Stimulated activated memory B cell treated with anti-CD40 and anti-IgM and Interleukin-4, amounts not matched to agents 10 μg/mL and 1 μg/mL and 100 μg/mL, for 72 hours (primary cell): ENCODE data around the gene C17orf67.

ENCODE experiments used
- ATAC-seq: fragments of 150-1000 bp; cut with Tn5 transposase; 2 replicates; pipeline ENCODE4 v1.10.0; 2021
- H3K27ac Mint-ChIP-seq: one replicate; pipeline ENCODE4 v1.8.0; 2022; ENCODE audit warnings: mild to moderate bottlenecking, mixed read lengths
- H3K27me3 Mint-ChIP-seq: one replicate; pipeline ENCODE4 v1.8.0; 2022; ENCODE audit warnings: mixed read lengths
- H3K36me3 Mint-ChIP-seq: one replicate; pipeline ENCODE4 v1.8.0; 2022; ENCODE audit warnings: mixed read lengths
- H3K4me1 Mint-ChIP-seq: one replicate; pipeline ENCODE4 v1.8.0; 2022; ENCODE audit warnings: mixed read lengths
- H3K4me3 Mint-ChIP-seq: one replicate; pipeline ENCODE4 v1.8.0; 2022; ENCODE audit warnings: mild to moderate bottlenecking, moderate library complexity, mixed read lengths
- H3K9me3 Mint-ChIP-seq: one replicate; pipeline ENCODE4 v1.8.0; 2022; ENCODE audit warnings: mixed read lengths

The C17orf67 gene

GRCh38 chr17:56803071-56803470 is 30.6 kb downstream of the C17orf67 start:
- Mint-ChIP-seq H3K4me3 (no peak overlapping the region), H3K27me3 (no peaks in the 10 kb centered on the region), H3K27ac (no peak overlapping the region), H3K36me3 (peaks cover 12% of the 10 kb centered on the region), H3K9me3 (no peaks in the 10 kb centered on the region), H3K4me1 (no peaks in the 10 kb centered on the region)
- ATAC-seq: no peak

DNA sequence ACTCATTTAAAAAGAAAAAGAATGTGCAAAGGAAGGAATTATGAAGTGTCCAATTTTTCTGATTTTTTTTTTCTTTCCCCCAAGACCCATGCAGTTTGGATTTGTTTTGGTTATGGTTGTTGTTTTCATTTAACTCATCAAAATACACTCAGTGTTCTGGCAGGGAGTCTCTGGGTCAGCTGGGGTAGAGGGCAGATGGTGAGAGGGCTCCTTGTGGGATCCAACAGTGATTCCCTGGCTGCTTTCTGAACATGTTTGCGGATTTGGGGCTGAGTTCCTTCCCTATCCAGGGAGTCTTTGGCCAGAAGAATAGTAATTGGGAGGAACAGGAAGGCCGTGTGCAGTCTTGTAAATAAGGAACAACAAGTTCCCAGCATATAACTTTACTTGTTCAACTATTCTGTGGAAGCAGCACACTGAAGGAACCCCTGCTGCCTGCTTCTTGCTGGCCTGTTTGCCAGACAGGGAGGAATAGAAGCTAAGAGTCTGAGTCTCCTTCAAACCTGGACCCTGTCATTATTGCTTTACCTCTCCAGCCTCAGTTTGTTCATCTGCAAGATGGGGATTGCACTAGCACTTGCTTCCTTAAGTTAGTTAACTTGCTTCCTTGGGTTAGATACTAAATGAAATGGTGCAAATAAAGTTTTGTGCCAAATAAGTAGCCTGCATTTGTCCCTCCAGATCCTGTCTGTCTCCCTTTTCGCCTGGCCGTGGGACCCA is 32.1 kb downstream of the C17orf67 start:
- Mint-ChIP-seq H3K36me3 (peaks cover 10% of the 10 kb centered on the region), H3K4me1 (no peaks in the 10 kb centered on the region), H3K27ac (no peak overlapping the region), H3K4me3 (no peak overlapping the region), H3K9me3 (no peaks in the 10 kb centered on the region), H3K27me3 (no peaks in the 10 kb centered on the region)
- no peak for ATAC-seq

- Mint-ChIP-seq H3K27ac (no peak overlapping the region), H3K4me1 (no peaks in the 10 kb centered on the region), H3K27me3 (no peaks in the 10 kb centered on the region), H3K36me3 (peaks cover 25% of the 10 kb centered on the region), H3K9me3 (no peaks in the 10 kb centered on the region), H3K4me3 (no peak overlapping the region)
- no peak for ATAC-seq
These were observed 34.8 kb downstream of the C17orf67 start for GRCh38 chr17:56798916-56799315.

DNA sequence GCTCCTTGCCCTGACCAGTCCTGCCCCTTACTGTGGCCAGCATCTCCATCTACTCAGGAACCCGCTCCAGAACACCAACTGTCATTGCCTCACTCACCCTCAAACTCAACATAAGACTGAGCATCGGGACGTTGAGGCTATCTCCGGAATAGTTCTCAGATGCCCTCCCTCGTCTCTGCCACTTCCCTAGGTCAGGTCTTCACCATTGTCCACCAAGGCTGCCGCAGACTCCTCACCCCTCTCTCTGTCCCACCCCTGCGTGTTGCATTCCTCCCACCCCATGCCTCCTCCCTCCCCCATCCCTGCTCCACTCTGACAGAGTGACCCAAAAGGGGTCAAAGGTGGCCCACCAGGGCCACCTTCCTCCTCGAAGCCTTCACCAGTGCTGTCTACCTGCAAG is 37.2 kb downstream of the C17orf67 start:
- no peaks in the 10 kb centered on the region for H3K4me1 Mint-ChIP-seq
- no peak for ATAC-seq
- no peaks in the 10 kb centered on the region for H3K27me3 Mint-ChIP-seq
- H3K9me3 Mint-ChIP-seq: peaks cover 9% of the 10 kb centered on the region
- no peak overlapping the region for H3K27ac Mint-ChIP-seq
- H3K4me3 Mint-ChIP-seq: no peak overlapping the region
- H3K36me3 Mint-ChIP-seq: peaks cover 41% of the 10 kb centered on the region

DNA sequence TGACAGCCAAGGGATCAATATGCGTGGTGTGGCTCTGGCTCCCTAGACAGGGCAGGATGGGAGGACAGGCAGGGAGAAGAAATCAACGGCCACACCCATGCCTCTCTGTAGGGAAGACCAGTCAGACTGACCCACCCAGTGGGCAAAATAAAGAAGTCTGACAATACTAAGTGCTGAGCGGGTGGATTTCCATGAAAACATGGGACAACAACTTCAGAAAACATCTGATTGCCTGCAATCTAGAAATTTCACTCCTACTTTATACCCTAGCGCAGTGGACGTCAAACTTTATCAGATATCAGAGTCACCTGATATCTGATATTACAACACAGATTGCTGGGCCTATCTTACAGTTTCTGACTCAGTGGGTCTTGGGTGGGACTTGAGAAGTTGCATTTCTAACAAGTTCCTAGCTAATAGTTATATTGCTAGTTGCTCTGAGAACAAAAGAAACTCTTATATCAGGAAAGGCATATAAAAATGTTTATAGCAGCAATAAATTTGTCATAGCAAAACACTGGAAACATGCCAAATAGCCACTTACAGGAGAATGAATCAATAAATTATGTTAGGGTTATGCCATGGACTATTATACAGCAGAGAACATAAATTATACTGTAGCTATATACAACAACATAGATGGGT is 38.4 kb downstream of the C17orf67 start:
- H3K9me3 Mint-ChIP-seq: peaks cover 11% of the 10 kb centered on the region

GRCh38 chr17:56793957-56794356 is 39.8 kb downstream of the C17orf67 start:
- no peak overlapping the region for H3K27ac Mint-ChIP-seq
- ATAC-seq: no peak
- H3K4me1 Mint-ChIP-seq: no peaks in the 10 kb centered on the region
- peaks cover 11% of the 10 kb centered on the region for H3K9me3 Mint-ChIP-seq
- peaks cover 50% of the 10 kb centered on the region for H3K36me3 Mint-ChIP-seq
- no peak overlapping the region for H3K4me3 Mint-ChIP-seq
- H3K27me3 Mint-ChIP-seq: no peaks in the 10 kb centered on the region

More for the DNA sequence above, 38.4 kb downstream of the C17orf67 start:
- Mint-ChIP-seq H3K4me1 (no peaks in the 10 kb centered on the region), H3K36me3 (peaks cover 50% of the 10 kb centered on the region), H3K27me3 (no peaks in the 10 kb centered on the region), H3K27ac (no peak overlapping the region), H3K4me3 (no peak overlapping the region)
- no peak for ATAC-seq

DNA sequence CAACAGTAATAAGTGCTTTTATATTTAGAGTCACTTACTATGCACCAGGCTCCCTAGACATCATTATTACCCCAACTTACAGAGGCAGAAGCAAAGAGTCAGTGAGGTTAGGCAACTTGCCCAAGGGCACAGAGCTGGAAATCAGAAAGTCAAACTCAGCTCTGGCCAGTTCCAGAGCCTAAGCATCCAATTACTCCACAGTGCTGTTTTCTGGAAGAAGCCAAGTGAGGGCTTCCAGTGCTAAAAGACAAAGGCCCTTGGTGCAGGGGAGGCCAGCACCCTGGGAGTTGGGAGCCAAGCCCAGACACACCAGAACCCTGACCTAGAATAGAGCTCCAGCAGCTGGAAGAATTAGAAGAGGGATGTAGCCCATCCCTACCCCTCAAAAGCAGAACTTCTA is 40.2 kb downstream of the C17orf67 start:
- peaks cover 50% of the 10 kb centered on the region for H3K36me3 Mint-ChIP-seq
- H3K9me3 Mint-ChIP-seq: peaks cover 11% of the 10 kb centered on the region
- no peak overlapping the region for H3K4me3 Mint-ChIP-seq
- no peak for ATAC-seq
- no peak overlapping the region for H3K27ac Mint-ChIP-seq
- H3K4me1 Mint-ChIP-seq: no peaks in the 10 kb centered on the region
- no peaks in the 10 kb centered on the region for H3K27me3 Mint-ChIP-seq

DNA sequence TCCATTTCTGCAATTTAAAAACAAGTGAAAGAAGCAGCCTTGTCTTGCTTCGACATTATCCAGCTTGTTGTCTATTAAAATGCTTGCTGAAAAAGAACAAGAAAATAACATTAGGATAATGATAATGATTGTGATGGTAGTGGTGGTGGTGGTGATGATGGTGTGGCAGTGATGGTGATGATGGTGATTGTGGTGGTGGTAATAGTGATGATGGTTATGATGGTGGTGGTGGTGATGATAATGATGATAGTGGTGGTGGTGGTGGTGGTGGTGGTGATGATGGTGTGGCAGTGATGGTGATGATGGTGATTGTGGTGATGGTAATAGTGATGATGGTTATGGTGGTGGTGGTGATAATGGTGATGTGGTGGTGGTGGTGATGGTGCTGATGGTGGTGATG is 41.5 kb downstream of the C17orf67 start:
- ATAC-seq: no peak
- peaks cover 43% of the 10 kb centered on the region for H3K36me3 Mint-ChIP-seq
- H3K4me1 Mint-ChIP-seq: peaks cover 5% of the 10 kb centered on the region
- no peaks in the 10 kb centered on the region for H3K27me3 Mint-ChIP-seq
- no peak overlapping the region for H3K4me3 Mint-ChIP-seq
- H3K27ac Mint-ChIP-seq: peak overlapping the region; percentile 48
- H3K9me3 Mint-ChIP-seq: peaks cover 11% of the 10 kb centered on the region

DNA sequence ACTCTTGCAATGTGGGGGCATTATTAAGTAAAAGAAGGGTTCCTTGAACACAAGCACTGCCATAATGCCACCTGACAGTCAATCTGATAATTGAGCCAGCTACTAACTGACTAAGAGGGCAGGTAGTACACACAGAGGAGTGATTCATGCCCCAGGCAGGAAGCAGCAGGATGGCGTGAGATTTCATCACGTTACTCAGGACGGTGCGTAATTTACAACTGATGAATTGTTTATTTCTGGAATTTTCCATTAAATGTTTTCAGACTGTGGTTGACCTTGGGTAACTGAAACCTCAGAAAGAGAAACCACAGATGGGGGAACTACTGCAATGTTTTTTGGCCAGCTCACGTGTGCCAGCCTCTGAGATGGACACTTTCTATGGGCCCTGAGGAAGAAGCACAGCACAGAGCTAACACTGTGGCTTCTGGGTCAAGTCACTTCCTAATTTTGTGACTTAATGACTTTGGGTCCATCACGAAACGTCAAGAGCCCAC is 46.7 kb downstream of the C17orf67 start:
- H3K4me1 Mint-ChIP-seq: peaks cover 22% of the 10 kb centered on the region
- H3K9me3 Mint-ChIP-seq: peaks cover 6% of the 10 kb centered on the region
- peak overlapping the region; percentile 86 for H3K27ac Mint-ChIP-seq
- peaks cover 3% of the 10 kb centered on the region for H3K27me3 Mint-ChIP-seq
- ATAC-seq: peak; percentile 97
- H3K36me3 Mint-ChIP-seq: peaks cover 17% of the 10 kb centered on the region
- H3K4me3 Mint-ChIP-seq: peak overlapping the region; percentile 10

DNA sequence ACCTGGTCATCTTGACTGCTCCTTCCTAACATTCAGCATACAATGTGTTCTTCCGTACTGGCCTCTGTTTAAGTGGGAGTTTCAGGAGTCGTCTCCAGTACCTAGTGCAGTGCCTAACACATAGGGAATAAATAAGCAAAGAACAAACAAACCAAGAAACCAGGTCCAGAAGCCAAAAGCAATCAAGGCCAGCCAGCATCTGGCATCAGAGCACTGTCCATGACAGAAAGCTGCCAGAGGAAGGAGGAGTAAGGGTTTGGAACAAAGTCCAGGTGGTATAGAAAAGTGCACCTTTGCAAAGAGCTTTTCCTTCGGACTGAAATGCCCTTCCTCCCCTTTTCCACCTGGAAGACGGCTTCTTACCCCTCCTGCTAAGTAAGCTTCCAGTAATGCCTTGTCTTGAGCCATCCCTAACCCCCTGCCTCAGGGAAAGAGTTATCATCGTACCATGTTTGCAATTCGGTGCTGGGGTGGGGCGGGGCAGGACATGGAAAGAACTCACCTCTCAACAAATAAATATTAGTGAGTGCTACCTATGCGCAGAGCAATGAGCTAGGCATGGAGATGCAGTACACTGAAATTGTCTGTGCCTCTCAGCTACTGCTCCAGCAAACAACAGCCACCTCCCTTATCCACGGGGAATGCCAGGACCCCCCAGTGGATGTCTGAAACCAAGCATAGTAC is 47.6 kb downstream of the C17orf67 start:
- Mint-ChIP-seq H3K27me3 (peaks cover 9% of the 10 kb centered on the region), H3K36me3 (peaks cover 10% of the 10 kb centered on the region), H3K27ac (peak overlapping the region; percentile 86), H3K9me3 (peaks cover 6% of the 10 kb centered on the region), H3K4me3 (no peak overlapping the region), H3K4me1 (peaks cover 22% of the 10 kb centered on the region)
- no peak for ATAC-seq

- Mint-ChIP-seq H3K27ac (peak overlapping the region; percentile 20), H3K4me3 (no peak overlapping the region), H3K27me3 (peaks cover 14% of the 10 kb centered on the region), H3K36me3 (peaks cover 4% of the 10 kb centered on the region), H3K9me3 (peaks cover 4% of the 10 kb centered on the region), H3K4me1 (peaks cover 26% of the 10 kb centered on the region)
- no peak for ATAC-seq
These were observed 48.3 kb downstream of the C17orf67 start for GRCh38 chr17:56785405-56785804.

DNA sequence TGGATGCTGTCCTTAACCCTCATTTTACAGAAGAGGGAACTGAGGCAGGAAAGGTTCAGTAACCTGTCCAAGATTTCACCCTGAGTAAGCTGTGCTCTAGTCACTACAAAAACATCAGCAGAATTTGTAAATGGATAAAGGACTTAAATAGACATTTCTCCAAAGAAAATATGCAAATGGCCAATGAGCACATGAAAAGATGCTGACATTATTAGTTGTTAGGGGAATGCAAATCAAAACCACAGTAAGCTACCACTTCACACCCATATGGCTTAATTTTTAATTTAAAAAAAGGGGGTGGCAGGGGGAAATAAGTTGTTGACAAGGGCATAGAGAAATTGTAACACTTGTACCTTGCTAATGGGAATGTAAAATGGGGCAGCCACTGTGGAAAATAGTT is 51.4 kb downstream of the C17orf67 start:
- Mint-ChIP-seq H3K9me3 (peaks cover 4% of the 10 kb centered on the region), H3K4me1 (peaks cover 36% of the 10 kb centered on the region), H3K36me3 (peaks cover 4% of the 10 kb centered on the region), H3K4me3 (no peak overlapping the region), H3K27ac (no peak overlapping the region), H3K27me3 (peaks cover 44% of the 10 kb centered on the region)
- ATAC-seq: no peak

GRCh38 chr17:56781906-56782305 is 51.8 kb downstream of the C17orf67 start:
- H3K4me3 Mint-ChIP-seq: no peak overlapping the region
- no peak for ATAC-seq
- peaks cover 4% of the 10 kb centered on the region for H3K36me3 Mint-ChIP-seq
- peaks cover 4% of the 10 kb centered on the region for H3K9me3 Mint-ChIP-seq
- no peak overlapping the region for H3K27ac Mint-ChIP-seq
- peaks cover 32% of the 10 kb centered on the region for H3K4me1 Mint-ChIP-seq
- H3K27me3 Mint-ChIP-seq: peaks cover 48% of the 10 kb centered on the region

DNA sequence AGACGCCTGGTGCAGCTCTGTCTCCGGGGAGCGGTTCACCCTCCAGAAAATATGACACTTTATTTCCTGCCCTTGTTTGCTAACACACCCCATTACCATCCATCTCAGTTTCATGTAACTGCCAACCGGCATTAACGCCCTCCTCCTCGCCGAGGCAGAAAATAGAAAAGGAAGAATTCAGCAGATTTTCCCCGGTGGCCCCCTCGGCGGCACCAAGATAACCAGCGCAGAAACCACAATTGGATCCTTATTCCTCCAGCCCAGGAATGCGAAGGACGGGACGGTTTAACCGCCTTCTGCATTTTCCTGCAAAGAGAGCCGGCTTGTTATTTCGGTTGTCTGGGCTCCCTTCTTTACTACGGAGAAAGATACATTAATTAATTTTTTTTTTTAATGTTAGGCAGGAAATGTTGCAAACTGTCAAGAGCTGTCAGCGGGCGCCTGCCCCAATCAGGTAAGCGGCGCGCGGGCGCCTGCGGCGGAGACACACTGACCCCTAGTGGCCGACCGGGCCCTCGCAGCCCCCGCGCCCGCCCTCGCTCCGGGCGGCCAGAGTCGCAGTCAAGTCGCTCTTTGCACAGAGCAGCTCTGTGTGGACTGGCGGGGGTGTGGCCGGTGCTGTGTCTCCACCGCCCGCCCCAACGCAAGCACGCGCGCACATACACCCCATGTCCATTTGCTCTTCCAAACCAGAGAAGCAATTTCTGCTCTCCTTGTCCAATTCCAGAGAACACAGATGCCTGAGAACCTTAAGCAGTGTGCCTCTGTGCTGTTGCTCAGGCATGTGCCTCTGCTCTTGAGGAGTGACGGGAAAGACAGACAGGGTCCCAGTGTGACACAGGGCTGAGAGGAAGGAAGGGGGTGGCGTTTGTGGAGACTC is 53.6 kb downstream of the C17orf67 start:
- ATAC-seq: peak; percentile 97
- H3K36me3 Mint-ChIP-seq: no peaks in the 10 kb centered on the region

GRCh38 chr17:56779322-56779721 is 54.4 kb downstream of the C17orf67 start:
- peaks cover 59% of the 10 kb centered on the region for H3K27me3 Mint-ChIP-seq
- peaks cover 19% of the 10 kb centered on the region for H3K4me1 Mint-ChIP-seq
- peak overlapping the region; percentile 34 for H3K27ac Mint-ChIP-seq
- ATAC-seq: no peak
- peak overlapping the region; percentile 84 for H3K4me3 Mint-ChIP-seq
- H3K36me3 Mint-ChIP-seq: no peaks in the 10 kb centered on the region
- peaks cover 2% of the 10 kb centered on the region for H3K9me3 Mint-ChIP-seq

More for the DNA sequence above, 53.6 kb downstream of the C17orf67 start:
- Mint-ChIP-seq H3K9me3 (peaks cover 2% of the 10 kb centered on the region), H3K4me3 (peak overlapping the region; percentile 84), H3K4me1 (peaks cover 19% of the 10 kb centered on the region), H3K27me3 (peaks cover 59% of the 10 kb centered on the region), H3K27ac (peak overlapping the region; percentile 34)
